ENCODE measurements around the gene AKT3. TPM values are rescaled to one million over a fixed set of nuclear protein-coding genes. Genes with fewer than 3 reads are reported as not detected.

AKT3 gene
- total RNA-seq, 1 donor from 2014 or later: 29.9 TPM

DNA sequence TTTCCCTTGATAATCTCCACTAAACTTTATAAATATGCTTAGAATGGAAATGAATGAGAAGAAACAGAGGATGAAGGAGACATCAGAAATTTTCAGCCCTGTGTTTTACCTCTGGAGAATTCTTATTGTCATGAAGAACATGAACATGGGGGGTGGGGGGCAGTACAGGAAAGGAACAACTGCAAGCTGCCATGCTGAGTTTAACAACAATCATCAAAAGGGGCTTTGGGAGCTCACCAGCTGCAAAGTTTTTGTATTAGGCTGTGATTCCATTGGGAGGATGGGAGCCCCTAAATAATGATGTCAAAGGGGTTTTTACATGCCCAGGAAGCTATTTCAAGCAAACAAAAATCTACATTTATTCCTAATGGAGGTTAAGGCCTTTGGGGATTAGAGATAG is 103.3 kb downstream of the AKT3 start:
- Mint-ChIP-seq H3K4me1 (ENCODE audit: unreplicated experiment) (peaks cover 7% of the 10 kb centered on the region), H3K9me3 (peaks cover 5% of the 10 kb centered on the region), H3K4me3 (no peak overlapping the region), H3K27me3 (no peaks in the 10 kb centered on the region), H3K36me3 (peaks cover 3% of the 10 kb centered on the region), H3K27ac (no peak overlapping the region)
- no peak for DNase-seq (ENCODE audit: extremely low spot score, unreplicated experiment)
- TF ChIP-seq, protein P1, sequence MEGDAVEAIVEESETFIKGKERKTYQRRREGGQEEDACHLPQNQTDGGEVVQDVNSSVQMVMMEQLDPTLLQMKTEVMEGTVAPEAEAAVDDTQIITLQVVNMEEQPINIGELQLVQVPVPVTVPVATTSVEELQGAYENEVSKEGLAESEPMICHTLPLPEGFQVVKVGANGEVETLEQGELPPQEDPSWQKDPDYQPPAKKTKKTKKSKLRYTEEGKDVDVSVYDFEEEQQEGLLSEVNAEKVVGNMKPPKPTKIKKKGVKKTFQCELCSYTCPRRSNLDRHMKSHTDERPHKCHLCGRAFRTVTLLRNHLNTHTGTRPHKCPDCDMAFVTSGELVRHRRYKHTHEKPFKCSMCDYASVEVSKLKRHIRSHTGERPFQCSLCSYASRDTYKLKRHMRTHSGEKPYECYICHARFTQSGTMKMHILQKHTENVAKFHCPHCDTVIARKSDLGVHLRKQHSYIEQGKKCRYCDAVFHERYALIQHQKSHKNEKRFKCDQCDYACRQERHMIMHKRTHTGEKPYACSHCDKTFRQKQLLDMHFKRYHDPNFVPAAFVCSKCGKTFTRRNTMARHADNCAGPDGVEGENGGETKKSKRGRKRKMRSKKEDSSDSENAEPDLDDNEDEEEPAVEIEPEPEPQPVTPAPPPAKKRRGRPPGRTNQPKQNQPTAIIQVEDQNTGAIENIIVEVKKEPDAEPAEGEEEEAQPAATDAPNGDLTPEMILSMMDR (conservative IDR thresholded peaks at IDR 0.05): no peak

DNA sequence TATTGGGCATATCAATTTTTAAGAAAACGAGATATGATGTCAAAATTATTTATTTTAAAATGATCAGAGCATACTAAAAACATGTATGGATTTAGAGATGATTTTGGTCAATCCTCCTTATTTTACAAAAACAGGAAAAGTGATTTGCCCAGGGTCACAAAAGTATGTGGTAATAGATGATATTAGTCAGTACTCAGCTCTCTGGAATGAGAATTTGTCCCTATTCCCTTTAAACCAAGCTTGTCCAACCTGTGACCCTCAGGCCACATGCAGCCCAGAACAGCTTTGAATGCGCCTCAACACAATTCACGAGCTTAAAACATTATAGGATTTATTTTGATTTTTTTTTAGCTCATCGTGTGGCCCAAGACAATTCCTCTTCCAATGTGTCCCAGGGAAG is 104.7 kb downstream of the AKT3 start:
- DNase-seq (ENCODE audit: extremely low spot score, unreplicated experiment): no peak
- Mint-ChIP-seq H3K4me1 (ENCODE audit: unreplicated experiment) (no peaks in the 10 kb centered on the region), H3K36me3 (peaks cover 3% of the 10 kb centered on the region), H3K27me3 (no peaks in the 10 kb centered on the region), H3K9me3 (peaks cover 5% of the 10 kb centered on the region), H3K27ac (no peak overlapping the region), H3K4me3 (no peak overlapping the region)
- TF ChIP-seq, protein P1 (conservative IDR thresholded peaks at IDR 0.05): no peak

DNA sequence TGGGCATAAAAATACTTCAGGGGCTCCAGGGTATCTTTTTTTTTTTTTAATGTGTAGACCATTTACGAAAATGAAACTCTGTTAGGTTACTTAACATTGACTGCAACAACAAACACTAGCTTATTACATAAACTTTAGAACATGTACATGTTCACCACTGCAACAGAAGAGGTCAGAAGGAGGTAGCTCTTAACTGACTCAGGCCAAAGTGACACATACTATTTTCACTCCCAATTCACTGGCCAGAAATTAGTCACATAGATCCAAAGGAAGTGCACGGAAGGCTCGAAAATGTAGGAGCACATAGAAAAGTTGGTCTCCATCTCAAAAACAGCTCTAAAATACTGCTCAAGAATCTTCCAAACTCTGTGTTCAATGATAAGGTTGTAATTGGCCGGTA is 107.2 kb downstream of the AKT3 start:
- Mint-ChIP-seq H3K4me3 (no peak overlapping the region), H3K36me3 (peaks cover 3% of the 10 kb centered on the region), H3K4me1 (ENCODE audit: unreplicated experiment) (peaks cover 6% of the 10 kb centered on the region), H3K27me3 (no peaks in the 10 kb centered on the region), H3K9me3 (peaks cover 5% of the 10 kb centered on the region), H3K27ac (no peak overlapping the region)
- DNase-seq (ENCODE audit: extremely low spot score, unreplicated experiment): no peak
- TF ChIP-seq, protein P1 (conservative IDR thresholded peaks at IDR 0.05): no peak

DNA sequence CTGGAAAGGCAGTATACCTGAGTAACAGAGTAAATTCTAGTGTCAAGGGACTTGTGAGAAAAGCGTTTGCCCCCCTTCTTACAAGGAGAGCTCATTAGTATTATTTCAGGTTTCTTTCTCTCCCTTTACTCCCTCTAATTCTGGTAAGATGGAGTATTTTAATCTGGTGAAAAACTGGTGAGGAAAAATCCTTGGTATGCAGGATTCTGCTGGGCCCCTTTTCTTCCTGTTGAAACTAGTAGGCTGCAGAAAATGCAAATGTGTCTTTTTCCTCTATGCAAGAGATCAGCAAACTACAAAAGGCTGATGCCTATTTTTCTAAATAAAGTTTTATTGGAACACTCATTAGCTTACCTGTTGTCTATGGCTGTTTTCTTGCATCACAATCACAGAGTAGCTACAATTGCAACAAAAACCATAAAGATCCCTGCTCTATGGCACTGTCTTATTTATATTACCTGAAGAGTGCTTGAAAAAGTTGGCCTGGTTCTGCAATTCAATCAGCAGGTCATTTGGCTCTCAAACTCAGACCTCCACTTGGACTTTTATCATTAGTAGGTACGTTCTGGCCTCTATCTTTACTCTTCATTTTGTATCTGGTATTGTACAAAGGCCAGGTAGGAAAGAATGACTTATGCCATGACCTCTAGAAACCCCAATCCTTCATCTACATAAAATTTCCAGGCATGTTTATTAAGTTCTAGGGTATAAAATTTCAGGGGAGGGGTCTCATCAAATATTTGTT is 109.6 kb downstream of the AKT3 start:
- TF ChIP-seq, protein P1 (conservative IDR thresholded peaks at IDR 0.05): no peak
- H3K4me1 Mint-ChIP-seq (ENCODE audit: unreplicated experiment): peaks cover 6% of the 10 kb centered on the region
- H3K27me3 Mint-ChIP-seq: no peaks in the 10 kb centered on the region
- H3K36me3 Mint-ChIP-seq: peaks cover 3% of the 10 kb centered on the region
- no peak overlapping the region for H3K4me3 Mint-ChIP-seq
- peaks cover 5% of the 10 kb centered on the region for H3K9me3 Mint-ChIP-seq
- DNase-seq (ENCODE audit: extremely low spot score, unreplicated experiment): no peak
- H3K27ac Mint-ChIP-seq: no peak overlapping the region

DNA sequence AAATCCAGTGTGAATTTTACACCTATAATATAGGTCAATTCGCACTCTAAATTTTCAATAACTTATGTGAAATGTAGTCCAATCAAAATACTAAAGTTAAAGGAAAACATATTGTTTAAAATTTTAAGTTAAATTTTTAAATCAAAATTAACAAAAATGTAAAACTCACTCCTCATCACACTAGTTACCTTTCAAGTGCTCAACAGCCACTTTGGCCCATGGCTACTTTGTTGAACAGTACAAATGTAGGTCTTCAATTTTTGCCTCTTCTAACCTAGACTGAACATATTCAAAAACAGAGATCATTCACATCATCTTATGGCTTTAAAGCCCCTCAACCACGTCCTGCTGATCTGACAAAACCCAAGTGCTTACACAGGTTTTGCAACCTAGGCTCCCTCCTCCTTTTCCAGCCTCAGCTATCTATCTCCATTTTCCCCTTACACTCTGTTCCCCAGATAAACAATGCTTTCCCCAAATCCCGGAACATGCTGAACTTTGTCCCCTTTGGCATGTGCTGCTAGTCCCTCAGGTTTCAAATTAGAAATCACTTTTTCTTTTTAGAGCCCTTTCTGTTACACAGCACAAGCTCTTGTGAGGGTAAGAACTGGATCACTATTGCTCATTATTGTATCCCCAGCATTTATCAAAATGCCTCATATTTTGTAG is 110.6 kb downstream of the AKT3 start:
- TF ChIP-seq, protein P1 (conservative IDR thresholded peaks at IDR 0.05): no peak
- no peaks in the 10 kb centered on the region for H3K27me3 Mint-ChIP-seq
- peaks cover 5% of the 10 kb centered on the region for H3K9me3 Mint-ChIP-seq
- no peak overlapping the region for H3K4me3 Mint-ChIP-seq
- H3K36me3 Mint-ChIP-seq: peaks cover 3% of the 10 kb centered on the region
- peaks cover 6% of the 10 kb centered on the region for H3K4me1 Mint-ChIP-seq (ENCODE audit: unreplicated experiment)
- no peak overlapping the region for H3K27ac Mint-ChIP-seq
- no peak for DNase-seq (ENCODE audit: extremely low spot score, unreplicated experiment)

All from type B pancreatic cell (in vitro differentiated cells).